ENCODE results near the gene CNNM3.
"Not testable (repeated sequence)": the region's sequence is repeated elsewhere in the genome, so short reads cannot be mapped to it uniquely, and the experiment has no call there.

Gene CNNM3

GRCh38 chr2:96816127-96816835 lies at the start of gene CNNM3:
TSS of gene CNNM3 (plus strand) at chr2:96816268. CDS start at chr2:96816278, 10 bp downstream.
- peak; percentile 94 to 97 for DNase-seq (ENCODE audit: low read depth in 1 of 2, low spot score in 1 of 2)

GRCh38 chr2:96767135-96767871 lies 48.8 kb upstream of the CNNM3 start:
- no peak for DNase-seq (ENCODE audit: low read depth in 1 of 2, low spot score in 1 of 2)

GRCh38 chr2:96768083-96768561 lies 47.9 kb upstream of the CNNM3 start:
- no peak for DNase-seq (ENCODE audit: low read depth in 1 of 2, low spot score in 1 of 2)

- no peak for DNase-seq (ENCODE audit: low read depth in 1 of 2, low spot score in 1 of 2)
These were observed 46.3 kb upstream of the CNNM3 start for GRCh38 chr2:96769814-96770213.

- DNase-seq (ENCODE audit: low read depth in 1 of 2, low spot score in 1 of 2), result no peak
These were observed 45.4 kb upstream of the CNNM3 start for GRCh38 chr2:96770442-96771202.

- no peak for DNase-seq (ENCODE audit: low read depth in 1 of 2, low spot score in 1 of 2)
These were observed 44.1 kb upstream of the CNNM3 start for GRCh38 chr2:96771796-96772618.

- no peak for DNase-seq (ENCODE audit: low read depth in 1 of 2, low spot score in 1 of 2)
These were observed 43.0 kb upstream of the CNNM3 start for GRCh38 chr2:96772903-96773671.

- peak in 1 of 2 donors; percentile 16 for DNase-seq (ENCODE audit: low read depth in 1 of 2, low spot score in 1 of 2)
These were observed 42.1 kb upstream of the CNNM3 start for GRCh38 chr2:96773922-96774321.

GRCh38 chr2:96775160-96775559 lies 40.9 kb upstream of the CNNM3 start:
- DNase-seq (ENCODE audit: low read depth in 1 of 2, low spot score in 1 of 2), result no peak

- DNase-seq (ENCODE audit: low read depth in 1 of 2, low spot score in 1 of 2), result no peak
These were observed 32.7 kb upstream of the CNNM3 start for GRCh38 chr2:96783388-96783787.

GRCh38 chr2:96787411-96787810 lies 28.7 kb upstream of the CNNM3 start:
- no peak for DNase-seq (ENCODE audit: low read depth in 1 of 2, low spot score in 1 of 2)

GRCh38 chr2:96788442-96789244 lies 27.4 kb upstream of the CNNM3 start:
- DNase-seq (ENCODE audit: low read depth in 1 of 2, low spot score in 1 of 2), result no peak

GRCh38 chr2:96789245-96789617 lies 26.8 kb upstream of the CNNM3 start:
- no peak for DNase-seq (ENCODE audit: low read depth in 1 of 2, low spot score in 1 of 2)

- DNase-seq (ENCODE audit: low read depth in 1 of 2, low spot score in 1 of 2), result no peak
These were observed 23.0 kb upstream of the CNNM3 start for GRCh38 chr2:96792772-96793749.

GRCh38 chr2:96795076-96795475 lies 21.0 kb upstream of the CNNM3 start:
- DNase-seq (ENCODE audit: low read depth in 1 of 2, low spot score in 1 of 2), result no peak

GRCh38 chr2:96796497-96796896 lies 19.6 kb upstream of the CNNM3 start:
- DNase-seq (ENCODE audit: low read depth in 1 of 2, low spot score in 1 of 2), result not testable (repeated sequence)

- DNase-seq (ENCODE audit: low read depth in 1 of 2, low spot score in 1 of 2), result no peak
These were observed 18.9 kb upstream of the CNNM3 start for GRCh38 chr2:96797066-96797625.
